ENCODE results near the gene TCL1B. TPM values are rescaled to one million over a fixed set of nuclear protein-coding genes. Genes with fewer than 3 reads are reported as not detected.

The TCL1B gene
- total and polyA plus RNA-seq, 2 of the 4 experiments (the other 2 are of a cell fraction): not detected

- Histone ChIP-seq H3K56ac (ENCODE audit: extremely low read depth, insufficient read depth, low read length) (no peak overlapping the region), H2AFZ (replicated peaks; ENCODE audit: low read length, poor library complexity) (no peak overlapping the region), H2BK120ac (ENCODE audit: low read depth, low read length) (no peak overlapping the region), H2BK20ac (ENCODE audit: low read depth, low read length) (no peak overlapping the region), H3K27me3 (ENCODE audit: control insufficient read depth, insufficient read depth, low read length) (no peaks in the 10 kb centered on the region), H3K4me1 (ENCODE audit: control insufficient read depth, insufficient read depth, low read length) (no peaks in the 10 kb centered on the region), H3K4me2 (ENCODE audit: low read depth, low read length) (no peak overlapping the region), H2BK5ac (ENCODE audit: low read depth, low read length, poor library complexity, severe bottlenecking) (no peak overlapping the region), H3K79me1 (ENCODE audit: low read depth in 1 of 2, low read length in 2 of 2) (no peaks in the 10 kb centered on the region), H4K5ac (ENCODE audit: low read depth, low read length) (no peak overlapping the region), H3K9ac (ENCODE audit: low read depth, low read length) (no peak overlapping the region), H4K20me1 (ENCODE audit: insufficient read depth, low read length) (no peaks in the 10 kb centered on the region), H4K91ac (ENCODE audit: insufficient read depth, low read depth, low read length) (no peak overlapping the region), H3K27ac (ENCODE audit: insufficient read depth, low read length) (no peak overlapping the region), H3K9me1 (ENCODE audit: insufficient read depth, low read length) (no peaks in the 10 kb centered on the region), H3K18ac (ENCODE audit: low read depth, low read length) (no peak overlapping the region), H3K4me3 (ENCODE audit: insufficient read depth, low read depth, low read length) (no peak overlapping the region), H2AK9ac (replicated peaks; ENCODE audit: low read depth, low read length, poor library complexity) (no peak overlapping the region), H3K36me3 (ENCODE audit: control insufficient read depth, insufficient read depth, low read length) (no peaks in the 10 kb centered on the region), H4K8ac (ENCODE audit: low read depth in 2 of 2, low read length in 2 of 2) (no peak overlapping the region), H2AK5ac (ENCODE audit: low read depth, low read length) (no peak overlapping the region), H3K14ac (replicated peaks; ENCODE audit: low read depth, low read length) (no peak overlapping the region), H2BK15ac (ENCODE audit: low read depth, low read length) (no peak overlapping the region), H3K23ac (ENCODE audit: low read depth, low read length) (no peak overlapping the region), H3K4ac (ENCODE audit: low read depth, low read length) (no peak overlapping the region), H3K9me3 (ENCODE audit: control insufficient read depth, insufficient read depth, low read length) (no peaks in the 10 kb centered on the region)
- ChIA-PET POLR2A (ENCODE audit: unreplicated experiment) (no interaction called here), CTCF (no interaction called here)
- DNase-seq: no peak
- BruUV-seq (replicated peaks): no TSS peak
- intact Hi-C loops (cut with micrococcal nuclease) (no loop called here), dilution Hi-C loops (cut with HindIII; ENCODE audit: low sequenced_read_pairs, unreplicated experiment) (no loop called here), in situ Hi-C loops (cut with MboI; ENCODE audit: low sequenced_read_pairs) (no loop called here)
- WGBS, 2 experiments (ENCODE audit: extremely low coverage in 2 of 2, insufficient read length in 1 of 2): 22% methylated on average over 1 of the region's 4 CpGs; no CpG with 5 or more reads in 1 of the 2 experiments
- TF ChIP-seq CEBPB (IDR thresholded peaks at IDR 0.05; ENCODE audit: low read depth, low read length): no peak
- TF ChIP-seq BHLHE40 (IDR thresholded peaks at IDR 0.05; ENCODE audit: low read depth, low read length): no peak
- no peak for TF ChIP-seq RAD21 (IDR thresholded peaks at IDR 0.05; ENCODE audit: low read length)
- no peak for TF ChIP-seq CHD1 (IDR thresholded peaks at IDR 0.05; ENCODE audit: low read depth, low read length)
- no peak for TF ChIP-seq RFX5 (IDR thresholded peaks at IDR 0.05; ENCODE audit: low read depth, low read length)
- no peak for TF ChIP-seq ELK1 (IDR thresholded peaks at IDR 0.05; ENCODE audit: borderline replicate concordance, low read depth, low read length)
- no peak for TF ChIP-seq SMC3 (IDR thresholded peaks at IDR 0.05; ENCODE audit: low read depth, low read length)
- no peak for TF ChIP-seq FOS (IDR thresholded peaks at IDR 0.05; ENCODE audit: low read depth, low read length)
- no peak for ATAC-seq (ENCODE audit: low read depth)
These were observed 5.9 kb downstream of the TCL1B start for GRCh38 chr14:95692109-95692508.

Data from IMR-90 (cell line).